Activated T-cell treated with anti-CD3 and anti-CD28 coated beads for 1 hour (primary cell): ENCODE results near the gene PPP3CA.
"Not testable (repeated sequence)": the region's sequence is repeated elsewhere in the genome, so short reads cannot be mapped to it uniquely, and the experiment has no call there.

Experiments
- DNase-seq: peaks from one replicate; pipeline ENCODE4 v3.0.0-alpha.2; 2020; ENCODE audit warnings: low read depth

The PPP3CA gene

DNA sequence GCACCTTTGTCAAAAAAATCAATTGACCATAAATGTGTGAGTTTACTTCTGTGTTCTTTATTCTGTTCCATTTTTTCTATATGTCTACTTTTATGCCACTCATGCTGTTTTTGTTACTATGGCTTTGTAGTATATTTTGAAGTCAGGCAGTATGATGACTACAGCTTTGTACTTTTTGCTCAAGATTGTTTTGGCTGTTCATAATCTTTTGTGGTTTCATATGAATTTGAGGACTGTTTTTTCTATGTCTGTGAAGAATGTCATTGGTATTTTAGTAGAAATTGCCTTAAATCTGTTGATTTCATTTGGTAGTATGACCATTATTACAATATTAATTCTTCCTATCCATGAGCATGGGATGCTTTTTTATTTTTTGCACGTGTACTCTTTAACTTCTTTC is 346.8 kb downstream of the PPP3CA start:
- no peak for DNase-seq

- no peak for DNase-seq
Observed at GRCh38 chr4:100995671-100996070, 351.7 kb downstream of the PPP3CA start.

GRCh38 chr4:100995002-100995401 is 352.3 kb downstream of the PPP3CA start:
- DNase-seq = not testable (repeated sequence)

- DNase-seq = not testable (repeated sequence)
Observed at GRCh38 chr4:100991332-100992069, 355.8 kb downstream of the PPP3CA start.

DNA sequence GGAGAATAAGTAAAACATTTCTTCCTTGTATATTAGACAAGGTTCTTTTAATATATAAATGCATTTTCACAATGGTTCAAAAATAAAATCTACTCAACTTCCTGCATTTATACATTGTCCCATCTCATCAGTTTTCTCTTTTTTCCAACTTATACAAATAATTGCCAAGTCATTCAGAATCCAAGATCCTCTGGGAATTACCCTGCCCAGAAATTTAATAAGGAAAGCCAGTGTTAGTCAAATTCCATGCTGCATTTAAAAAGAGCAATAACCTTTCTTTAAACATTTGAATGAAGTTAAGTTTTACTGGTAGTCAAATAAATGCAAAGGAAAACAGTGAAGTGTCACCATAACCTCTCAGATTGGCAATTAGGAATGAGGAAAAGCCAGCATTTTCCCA is 357.9 kb downstream of the PPP3CA start:
- no peak for DNase-seq

- DNase-seq = no peak
Observed at GRCh38 chr4:100988876-100989275, 358.4 kb downstream of the PPP3CA start.

DNA sequence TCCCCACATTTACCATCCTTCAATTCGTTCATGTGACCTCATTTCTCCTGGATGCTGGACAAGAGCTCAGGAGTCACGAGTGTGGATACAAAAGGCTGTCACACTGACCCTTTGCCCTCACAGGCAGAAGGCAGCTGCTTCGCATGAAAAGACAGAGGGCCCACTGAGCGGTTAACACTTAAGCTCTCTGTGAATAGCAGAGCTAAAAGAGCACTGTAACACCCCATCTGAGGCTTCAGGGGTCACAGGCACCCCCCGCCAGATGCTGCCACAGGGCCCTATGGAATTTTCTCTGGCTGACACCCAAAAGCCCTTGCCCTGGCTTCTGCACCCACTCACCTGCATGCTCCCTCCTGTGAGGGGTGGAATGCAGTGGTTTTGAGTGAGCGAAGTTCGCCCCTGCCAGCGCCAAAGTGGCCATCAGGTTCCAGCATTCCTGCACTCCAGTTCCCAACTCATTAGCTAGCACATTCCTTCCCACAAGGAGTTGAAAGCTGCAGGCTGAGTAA is 360.9 kb downstream of the PPP3CA start:
- no peak for DNase-seq

DNA sequence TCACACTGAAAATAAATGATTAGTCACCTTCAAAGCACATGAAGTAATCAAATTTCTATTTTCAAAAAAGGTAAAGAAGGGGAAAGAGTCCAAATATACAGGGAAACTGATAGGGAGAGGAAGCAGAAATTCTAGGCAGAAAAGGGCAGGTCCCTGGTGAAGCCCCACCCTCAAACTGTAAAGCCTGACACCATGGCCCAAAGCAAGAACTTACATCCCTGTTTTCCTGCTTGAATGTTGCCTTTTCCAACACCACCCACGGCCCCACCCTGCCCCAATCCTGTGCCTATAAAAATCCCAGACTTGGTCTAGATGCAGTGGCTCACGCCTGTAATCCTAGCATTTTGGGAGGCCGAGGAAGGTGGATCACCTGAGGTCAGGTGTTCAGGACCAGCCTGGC is 361.8 kb downstream of the PPP3CA start:
- no peak for DNase-seq

DNA sequence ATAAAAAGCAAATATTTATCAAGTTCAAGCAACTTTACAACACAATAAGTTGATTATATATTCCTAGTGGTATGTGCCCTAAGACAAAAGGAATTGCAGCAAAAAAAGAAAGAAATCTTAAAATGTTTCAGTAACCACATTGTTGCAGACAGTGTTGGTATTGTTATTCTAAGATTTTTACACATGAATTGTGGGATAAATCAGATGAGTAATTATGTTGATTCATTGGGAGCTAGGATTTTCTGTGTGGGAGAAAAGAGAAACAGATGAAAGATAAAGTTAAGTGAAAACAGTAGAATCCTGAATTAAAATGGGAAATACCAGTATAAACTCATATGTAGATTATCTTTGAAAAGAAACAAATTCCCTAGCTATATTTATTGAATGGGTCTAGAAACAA is 362.4 kb downstream of the PPP3CA start:
- DNase-seq = no peak

GRCh38 chr4:100983426-100983825 is 363.9 kb downstream of the PPP3CA start:
- DNase-seq = no peak

DNA sequence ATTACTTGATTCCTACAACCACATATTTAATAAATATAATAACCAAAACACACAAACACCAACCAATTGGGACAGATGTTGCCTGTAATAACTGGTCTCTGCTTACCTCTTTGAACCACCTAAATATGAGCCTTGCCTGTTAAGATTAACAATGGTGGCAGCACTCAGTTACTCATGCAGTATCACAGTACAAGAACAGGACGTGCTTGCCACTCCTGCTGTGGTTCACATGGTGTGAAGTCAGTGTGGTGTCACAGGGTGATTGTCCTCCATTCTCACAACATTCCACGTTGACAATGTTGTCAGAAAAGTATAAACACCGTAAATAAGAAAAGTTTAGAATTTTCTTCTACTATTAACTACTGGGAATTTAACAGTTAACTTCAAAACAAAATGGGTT is 365.0 kb downstream of the PPP3CA start:
- no peak for DNase-seq

GRCh38 chr4:100981447-100982204 is 365.7 kb downstream of the PPP3CA start:
- no peak for DNase-seq

DNA sequence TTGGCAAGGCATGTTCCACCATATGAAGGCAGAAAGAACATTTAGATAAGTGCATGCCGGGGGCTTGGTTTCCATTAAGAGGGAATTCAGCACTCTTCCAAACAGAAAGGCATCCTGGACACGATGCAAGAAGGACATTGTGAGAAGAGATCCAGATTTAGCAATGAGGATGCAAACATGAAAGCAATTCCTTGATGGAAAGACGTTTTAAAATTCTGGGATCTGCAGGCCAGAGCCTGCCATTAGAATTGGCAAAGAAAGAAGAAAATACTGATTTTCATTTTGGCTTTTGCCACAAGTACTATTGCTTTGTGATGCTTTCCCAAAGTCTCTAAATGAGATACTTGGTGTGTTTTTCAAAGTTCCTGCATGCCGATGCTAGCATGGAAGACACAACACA is 367.6 kb downstream of the PPP3CA start:
- DNase-seq = no peak

- DNase-seq = no peak
Observed at GRCh38 chr4:100977746-100978397, 369.5 kb downstream of the PPP3CA start.

- no peak for DNase-seq
Observed at GRCh38 chr4:100977274-100977673, 370.1 kb downstream of the PPP3CA start.
